Epithelial cell of prostate (primary cell): ENCODE measurements around the gene MTFR1L.
A peak's percentile ranks its signal among the peaks of the same experiment; 100 is the strongest.

Experiments
- DNase-seq: peaks from one replicate; pipeline ENCODE4 v3.0.0-alpha.2; 2011; ENCODE audit warnings: low read depth, low spot score
- H3K27ac ChIP-seq: fragments of 450-650 bp; 2 replicates; pipeline ENCODE4 v1.5.1; 2017; ENCODE audit warnings: mild to moderate bottlenecking

MTFR1L gene

DNA sequence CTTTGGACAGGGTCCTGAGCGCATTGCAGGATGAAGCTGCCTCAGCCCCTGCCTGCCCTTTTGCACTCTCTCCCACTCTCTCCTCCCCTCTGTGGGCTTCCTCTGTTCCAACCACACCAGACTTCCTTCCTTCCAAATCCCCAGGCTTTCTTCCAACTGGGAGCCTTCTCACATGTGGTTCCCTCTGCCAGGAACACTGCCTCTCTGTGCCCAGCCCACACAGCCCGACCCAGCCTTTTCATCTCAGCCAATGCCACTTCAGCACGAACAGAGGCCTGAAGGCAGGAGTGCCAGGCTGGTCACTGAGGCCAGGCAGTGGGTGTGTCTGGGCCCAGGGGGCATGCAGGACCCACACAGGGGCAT lies 13.9 kb upstream of the MTFR1L start:
- H3K27ac ChIP-seq = no peak overlapping the region
- no peak for DNase-seq

DNA sequence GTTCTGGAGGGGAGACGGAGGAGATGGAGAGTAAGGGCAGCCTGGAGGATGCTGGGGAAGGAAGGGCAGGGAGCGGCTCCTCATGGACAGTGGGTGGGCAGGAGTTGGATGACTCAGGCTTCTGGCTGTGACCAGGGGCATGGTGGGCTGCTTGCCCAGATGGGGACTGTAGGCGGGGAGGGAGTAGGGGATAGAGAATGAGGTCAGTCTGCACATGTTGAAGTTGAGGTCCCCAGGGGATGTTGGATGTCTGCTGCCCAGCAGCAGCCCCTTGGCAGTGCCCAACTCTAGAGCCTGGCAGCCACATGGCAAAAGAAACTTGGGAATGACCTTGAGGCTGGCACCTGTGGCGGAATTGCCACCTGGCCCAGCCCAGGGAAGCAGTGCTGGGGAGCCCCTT lies 13.3 kb upstream of the MTFR1L start:
- DNase-seq = no peak
- no peak overlapping the region for H3K27ac ChIP-seq

DNA sequence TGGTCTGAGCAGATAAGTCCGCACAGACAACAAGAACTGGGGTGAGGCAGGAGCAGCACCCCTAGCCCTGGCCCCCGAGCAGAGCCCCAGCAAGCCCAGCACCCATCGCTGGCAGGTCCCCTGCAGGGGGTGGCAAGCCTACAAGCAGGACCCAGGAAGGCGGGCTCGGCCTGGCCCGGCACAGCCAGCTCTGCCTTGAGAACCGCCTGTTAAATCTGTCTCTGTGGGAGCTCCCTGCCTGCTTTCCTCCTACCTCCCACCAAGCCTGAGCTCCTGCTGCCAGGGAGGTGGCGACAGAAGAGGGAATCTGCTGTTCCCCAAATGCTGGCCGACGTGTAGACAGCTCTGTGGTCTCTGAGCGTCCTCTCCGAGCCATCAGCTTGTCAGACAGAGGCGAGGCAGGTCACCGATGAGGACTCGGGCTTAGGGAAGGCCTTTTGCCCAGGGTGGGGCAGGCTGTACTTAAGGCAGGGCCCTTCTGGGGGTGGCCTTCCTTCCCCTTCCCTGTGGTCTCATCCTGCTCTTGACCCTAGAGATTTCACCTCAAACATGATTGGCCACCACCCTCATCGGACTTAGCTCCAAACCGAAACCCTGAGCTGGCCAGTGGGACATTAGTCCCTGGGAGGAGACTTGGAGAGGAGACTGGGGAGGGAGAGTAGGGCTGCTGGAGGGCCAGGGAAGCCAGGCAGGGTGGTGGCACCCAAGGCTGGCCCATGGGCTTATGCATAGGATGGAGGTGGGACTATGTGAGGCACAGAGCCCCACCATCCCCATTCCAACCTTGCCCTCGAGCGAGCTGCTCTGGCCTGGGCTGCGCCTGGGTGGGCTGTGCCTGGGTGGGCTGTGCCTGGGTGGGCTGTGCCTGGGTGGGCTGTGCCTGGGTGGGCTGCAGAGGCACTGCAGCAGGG lies 12.0 kb upstream of the MTFR1L start:
- DNase-seq = no peak
- no peak overlapping the region for H3K27ac ChIP-seq

DNA sequence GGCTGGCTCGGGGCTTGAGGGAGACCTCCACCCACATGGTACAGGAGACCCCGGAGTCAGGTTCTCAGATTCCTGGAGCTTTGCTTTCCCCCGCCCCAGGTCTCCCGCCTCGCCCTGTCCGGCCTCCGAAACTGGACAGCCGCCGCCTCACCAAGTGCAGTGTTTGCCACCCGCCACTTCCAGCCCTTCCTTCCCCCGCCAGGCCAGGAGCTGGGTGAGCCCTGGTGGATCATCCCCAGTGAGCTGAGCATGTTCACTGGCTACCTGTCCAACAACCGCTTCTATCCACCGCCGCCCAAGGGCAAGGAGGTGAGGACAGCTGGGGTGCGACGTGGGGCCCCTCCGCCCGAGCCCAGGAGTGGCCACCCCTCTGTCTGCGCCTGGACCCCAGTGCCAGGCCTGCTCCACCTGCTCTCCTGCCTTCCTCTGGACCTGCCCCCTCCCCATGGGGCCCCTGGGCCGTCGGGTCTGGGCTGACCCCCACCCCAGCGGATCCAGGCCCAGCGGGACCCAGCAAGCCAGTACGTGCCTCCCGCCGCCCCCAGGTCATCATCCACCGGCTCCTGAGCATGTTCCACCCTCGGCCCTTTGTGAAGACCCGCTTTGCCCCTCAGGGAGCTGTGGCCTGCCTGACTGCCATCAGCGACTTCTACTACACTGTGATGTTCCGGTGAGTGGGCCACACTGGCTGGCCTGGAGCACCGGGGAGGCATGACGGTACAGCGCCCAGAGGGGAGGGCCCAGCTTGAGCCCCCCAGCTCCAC lies 11.1 kb upstream of the MTFR1L start:
- H3K27ac ChIP-seq = no peak overlapping the region
- DNase-seq = no peak

DNA sequence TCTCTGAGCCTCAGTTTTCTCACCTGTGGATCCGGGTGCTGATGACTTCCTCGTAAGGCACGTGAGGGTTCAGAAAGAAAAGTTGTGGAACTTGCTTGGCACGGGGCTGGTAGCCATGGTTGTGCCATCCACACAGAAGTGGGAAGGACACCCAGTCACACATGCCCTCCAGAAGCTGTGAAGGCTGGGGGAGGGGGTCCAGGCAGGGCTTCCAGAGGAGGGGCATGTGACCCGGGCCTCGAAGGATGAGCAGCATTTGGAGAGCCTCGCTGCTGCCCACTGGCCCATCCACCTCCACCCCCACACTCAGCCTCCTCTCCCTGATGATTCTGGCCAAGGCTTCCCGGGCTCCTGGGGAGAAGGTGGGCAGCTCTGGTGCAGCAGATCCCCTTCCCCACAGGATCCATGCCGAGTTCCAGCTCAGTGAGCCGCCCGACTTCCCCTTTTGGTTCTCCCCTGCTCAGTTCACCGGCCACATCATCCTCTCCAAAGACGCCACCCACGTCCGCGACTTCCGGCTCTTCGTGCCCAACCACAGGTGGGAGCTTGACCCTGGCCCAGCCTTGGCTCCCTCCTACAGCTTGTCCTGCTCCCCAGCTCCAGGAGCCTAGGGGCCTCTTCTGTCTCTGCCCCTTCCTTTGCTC lies 10.3 kb upstream of the MTFR1L start:
- H3K27ac ChIP-seq = no peak overlapping the region
- no peak for DNase-seq

DNA sequence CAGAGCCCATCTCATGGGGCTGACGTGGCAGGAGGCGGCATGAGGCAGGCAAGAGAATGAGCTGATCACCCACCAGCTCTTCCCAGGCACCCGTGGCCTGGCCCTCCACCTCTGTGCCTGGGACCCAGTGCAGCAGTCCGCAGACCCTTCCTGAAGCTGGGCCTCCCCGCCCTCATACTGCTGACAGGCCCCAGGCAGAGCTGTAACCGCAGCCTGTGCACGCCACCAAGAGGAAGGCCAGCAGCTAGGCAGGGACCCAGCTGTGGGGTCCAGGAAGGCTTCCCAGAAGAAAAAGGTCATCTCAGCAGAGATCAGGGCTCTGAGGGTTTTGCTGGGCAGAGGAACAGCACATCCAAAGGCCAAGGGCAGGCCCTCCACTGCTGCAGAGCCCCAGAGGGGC lies 9.8 kb upstream of the MTFR1L start:
- no peak for DNase-seq
- no peak overlapping the region for H3K27ac ChIP-seq

DNA sequence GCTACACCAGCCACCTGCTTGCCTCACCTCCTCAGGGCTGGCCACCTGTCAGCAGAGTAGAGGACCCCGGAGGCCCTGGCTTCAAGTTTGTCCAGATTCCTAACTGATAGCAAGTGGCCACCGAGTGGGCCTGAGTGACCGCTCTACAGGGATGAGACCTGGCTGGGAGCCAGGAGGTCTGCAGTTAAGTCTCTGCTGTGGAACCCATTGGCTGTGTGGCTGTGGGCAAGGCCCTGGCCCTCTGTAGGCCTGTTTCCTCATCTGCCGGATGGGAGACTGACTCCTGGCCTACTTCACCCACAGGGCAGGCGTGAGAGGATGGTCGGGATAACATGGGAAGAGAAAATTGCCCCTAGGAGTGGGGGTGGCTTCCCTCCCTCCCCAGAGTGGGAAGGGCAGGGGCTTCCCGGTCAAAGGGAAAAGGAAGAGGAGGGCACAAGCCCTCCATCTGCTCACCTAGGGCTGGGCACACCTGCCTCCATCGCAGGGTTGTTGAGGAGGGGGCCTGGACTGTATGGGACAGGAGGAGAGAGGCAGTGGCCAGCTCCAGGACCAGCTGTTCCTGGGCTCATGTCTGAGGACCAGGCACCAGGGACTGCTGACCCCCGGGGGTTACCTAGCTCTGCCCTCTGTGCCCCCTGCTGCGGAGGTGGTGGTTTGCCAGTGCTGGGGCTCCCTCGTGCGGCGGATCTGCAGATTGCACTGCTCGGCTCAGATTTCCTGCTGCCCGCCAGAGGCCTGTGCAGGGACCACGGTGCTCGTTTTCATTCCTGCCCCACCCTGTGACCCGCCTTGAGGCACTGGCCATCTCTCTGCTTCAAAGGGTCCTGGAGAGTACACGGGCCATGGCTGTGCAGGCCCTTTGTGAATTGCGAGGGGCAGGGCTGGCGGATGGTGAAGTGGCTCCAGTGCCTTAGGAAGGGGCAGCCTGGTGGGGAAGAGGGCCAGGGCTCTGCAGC lies 9.1 kb upstream of the MTFR1L start:
- H3K27ac ChIP-seq = no peak overlapping the region
- no peak for DNase-seq

DNA sequence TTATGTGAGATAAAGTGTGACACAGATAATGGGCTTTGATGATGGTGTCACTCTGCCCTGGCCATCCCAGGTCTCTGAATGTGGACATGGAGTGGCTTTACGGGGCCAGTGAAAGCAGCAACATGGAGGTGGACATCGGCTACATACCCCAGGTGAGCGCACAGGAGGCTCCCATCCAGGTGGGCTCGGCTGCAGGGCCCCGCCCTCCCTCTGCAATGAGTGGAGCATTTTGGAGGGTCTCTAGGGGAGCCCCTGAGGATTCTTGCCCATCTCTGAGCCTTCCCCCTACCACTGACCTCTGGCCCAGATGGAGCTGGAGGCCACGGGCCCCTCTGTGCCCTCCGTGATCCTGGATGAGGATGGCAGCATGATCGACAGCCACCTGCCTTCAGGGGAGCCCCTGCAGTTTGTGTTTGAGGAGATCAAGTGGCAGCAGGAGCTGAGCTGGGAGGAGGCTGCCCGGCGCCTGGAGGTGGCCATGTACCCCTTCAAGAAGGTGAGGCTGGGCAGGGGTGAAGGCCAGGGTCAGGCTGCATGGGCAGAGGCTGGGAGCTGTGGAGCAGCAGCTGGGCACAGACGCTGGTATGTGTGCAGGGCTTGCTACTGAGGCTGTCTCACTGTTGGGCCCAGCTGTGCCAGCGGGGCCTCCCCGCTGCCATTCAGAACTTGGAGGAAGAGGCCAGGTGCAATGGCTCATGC lies 8.2 kb upstream of the MTFR1L start:
- no peak for DNase-seq
- no peak overlapping the region for H3K27ac ChIP-seq

DNA sequence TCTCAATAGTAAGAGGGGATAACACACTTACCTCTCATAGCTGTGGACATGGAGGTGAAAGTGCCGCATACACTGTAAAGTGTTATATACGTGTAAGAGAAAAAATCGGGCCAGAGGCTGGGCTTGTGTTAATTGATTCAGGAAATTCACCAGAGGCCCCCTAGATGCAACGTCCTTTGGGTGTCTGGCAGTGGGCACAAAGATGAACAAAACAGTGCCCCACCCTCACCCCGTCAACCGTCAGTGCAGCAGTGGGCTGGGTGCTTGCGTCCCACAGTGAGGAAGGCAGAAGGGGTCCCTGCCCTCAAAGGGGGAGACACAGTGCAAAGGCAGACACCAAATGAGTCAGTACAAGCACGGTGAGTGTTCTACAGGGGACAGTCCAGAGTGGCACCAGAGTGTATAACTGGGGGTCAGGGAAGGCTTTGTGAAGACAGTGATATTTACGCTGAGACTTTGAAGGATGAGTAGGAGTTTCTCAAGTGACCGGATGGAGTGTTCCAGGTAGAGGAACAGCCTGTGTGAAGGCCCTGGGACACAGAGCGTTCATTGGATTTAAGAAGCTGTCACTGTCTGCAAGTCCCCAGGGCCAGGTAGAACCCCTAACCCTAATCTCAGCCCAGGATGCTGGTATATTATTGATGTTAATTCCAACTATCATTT lies 6.6 kb upstream of the MTFR1L start:
- H3K27ac ChIP-seq = no peak overlapping the region
- no peak for DNase-seq

DNA sequence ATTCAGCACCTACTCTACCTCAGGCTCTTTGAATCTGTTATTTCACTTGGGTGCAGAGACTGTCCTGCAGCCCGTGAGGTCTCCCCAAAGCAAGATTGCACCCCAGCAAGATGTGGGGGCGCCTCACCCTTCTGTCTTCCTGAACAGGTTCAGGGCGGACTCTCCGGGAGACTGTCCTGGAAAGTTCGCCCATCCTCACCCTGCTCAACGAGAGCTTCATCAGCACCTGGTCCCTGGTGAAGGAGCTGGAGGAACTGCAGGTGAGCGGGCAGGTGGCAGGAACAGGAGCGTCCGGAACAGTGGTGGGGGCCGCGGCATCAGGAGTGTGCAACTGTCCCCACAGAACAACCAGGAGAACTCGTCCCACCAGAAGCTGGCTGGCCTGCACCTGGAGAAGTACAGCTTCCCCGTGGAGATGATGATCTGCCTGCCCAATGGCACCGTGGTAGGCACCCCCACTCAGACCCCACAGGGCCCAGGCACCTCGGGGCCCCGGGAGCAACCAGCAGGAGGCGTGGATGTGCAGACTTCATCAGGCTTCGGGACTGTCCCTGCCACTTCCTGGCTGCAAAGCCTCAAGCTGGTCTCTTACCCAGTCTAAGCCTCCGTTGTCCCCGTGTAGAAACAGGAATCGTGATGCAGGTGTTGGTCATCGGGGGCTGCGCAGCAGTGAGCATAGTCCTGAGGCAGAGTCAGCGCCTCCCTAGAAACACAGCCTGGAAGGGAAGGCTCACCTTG lies 5.9 kb upstream of the MTFR1L start:
- no peak for DNase-seq
- H3K27ac ChIP-seq = no peak overlapping the region

DNA sequence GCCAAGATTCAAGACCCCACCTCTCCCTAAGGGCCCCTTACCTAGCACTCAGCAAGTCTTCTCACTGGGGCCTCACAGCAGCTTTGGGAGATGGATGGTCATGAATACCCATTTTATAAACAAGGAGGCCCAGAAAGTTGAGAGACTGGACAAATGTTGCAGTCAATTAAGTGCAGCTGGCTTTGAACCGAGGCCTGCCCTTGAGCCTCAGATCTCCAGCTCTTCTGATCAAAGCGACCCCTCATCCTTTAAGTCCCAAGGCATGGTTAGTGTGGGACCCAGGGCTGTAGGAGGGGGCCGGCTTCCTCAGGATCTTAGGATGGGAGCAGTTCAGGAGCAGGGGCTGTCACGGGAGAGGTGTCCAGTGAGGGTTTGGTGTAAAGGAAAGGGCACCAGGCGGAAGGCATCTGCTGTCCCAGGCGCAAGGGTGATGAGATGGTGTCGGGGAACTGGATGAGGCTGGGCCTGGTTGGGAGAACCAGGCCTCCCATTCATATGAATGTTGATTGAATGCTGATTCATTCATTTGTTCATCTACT lies 5.1 kb upstream of the MTFR1L start:
- DNase-seq = no peak
- no peak overlapping the region for H3K27ac ChIP-seq

DNA sequence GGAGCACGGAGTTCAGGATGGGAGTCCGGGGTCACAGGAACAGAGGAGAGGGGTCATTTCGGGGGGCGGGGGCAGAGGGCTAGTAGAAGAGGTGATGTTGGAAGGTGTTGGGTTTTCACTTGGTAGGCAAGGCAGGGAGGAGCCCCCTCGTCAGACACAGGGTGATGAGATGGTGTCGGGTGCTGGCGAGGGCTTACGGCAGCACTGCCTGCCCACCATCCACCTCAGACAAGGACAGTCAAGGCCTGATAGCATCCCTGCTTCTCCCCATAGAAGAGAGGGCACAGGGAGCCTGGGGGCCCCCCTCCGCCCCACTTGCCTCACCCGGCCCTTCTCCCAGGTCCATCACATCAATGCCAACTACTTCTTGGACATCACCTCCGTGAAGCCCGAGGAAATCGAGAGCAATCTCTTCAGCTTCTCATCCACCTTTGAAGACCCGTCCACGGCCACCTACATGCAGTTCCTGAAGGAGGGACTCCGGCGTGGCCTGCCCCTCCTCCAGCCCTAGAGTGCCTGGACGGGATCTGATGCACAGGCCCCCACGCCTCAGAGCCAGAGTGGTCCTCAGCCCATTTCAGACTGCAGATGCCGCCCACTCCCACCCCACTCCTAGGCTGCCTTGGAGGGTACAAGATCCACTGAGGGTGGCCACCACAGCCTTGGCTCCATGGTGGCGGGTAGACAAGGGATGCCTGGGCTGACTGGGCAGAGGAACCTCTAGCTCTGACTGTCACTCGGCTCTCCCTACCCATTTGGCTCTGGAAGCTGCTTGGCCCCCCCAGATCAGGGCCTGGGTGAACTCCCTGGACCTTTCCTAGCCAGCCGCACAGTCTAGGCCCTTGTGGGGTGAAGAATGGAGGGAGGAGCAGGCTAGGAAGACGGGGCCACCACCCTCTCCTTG lies 4.3 kb upstream of the MTFR1L start:
- no peak overlapping the region for H3K27ac ChIP-seq
- no peak for DNase-seq

DNA sequence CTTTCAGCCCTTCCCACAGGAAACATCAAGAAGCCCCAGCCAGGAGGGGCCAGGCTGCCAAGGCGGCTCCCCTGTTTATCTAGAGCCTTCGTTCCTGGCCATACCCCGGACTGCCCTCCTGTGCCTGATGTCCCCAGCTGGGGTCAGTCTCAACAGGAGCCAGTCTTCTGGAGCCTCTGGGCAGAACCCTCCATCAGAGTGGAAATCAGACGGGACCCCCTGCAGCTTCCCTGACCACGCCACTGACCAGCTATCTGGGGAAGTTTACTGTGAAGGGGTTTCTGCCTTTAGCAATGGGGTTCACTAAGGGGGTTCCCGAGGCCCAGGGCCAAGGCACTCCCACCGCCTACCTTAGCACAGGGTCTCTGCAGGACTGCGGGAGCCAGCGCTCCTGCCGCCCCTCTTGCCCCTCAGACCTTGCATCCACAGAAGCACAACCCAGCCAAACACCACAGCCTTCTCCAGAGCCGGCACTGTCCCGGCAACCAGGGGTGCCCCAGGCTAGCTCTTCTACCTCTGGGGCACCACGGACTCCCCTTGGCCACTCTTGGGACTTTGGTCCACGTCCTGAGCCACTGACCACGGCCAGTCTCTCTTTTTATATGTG lies 3.5 kb upstream of the MTFR1L start:
- no peak overlapping the region for H3K27ac ChIP-seq
- no peak for DNase-seq

DNA sequence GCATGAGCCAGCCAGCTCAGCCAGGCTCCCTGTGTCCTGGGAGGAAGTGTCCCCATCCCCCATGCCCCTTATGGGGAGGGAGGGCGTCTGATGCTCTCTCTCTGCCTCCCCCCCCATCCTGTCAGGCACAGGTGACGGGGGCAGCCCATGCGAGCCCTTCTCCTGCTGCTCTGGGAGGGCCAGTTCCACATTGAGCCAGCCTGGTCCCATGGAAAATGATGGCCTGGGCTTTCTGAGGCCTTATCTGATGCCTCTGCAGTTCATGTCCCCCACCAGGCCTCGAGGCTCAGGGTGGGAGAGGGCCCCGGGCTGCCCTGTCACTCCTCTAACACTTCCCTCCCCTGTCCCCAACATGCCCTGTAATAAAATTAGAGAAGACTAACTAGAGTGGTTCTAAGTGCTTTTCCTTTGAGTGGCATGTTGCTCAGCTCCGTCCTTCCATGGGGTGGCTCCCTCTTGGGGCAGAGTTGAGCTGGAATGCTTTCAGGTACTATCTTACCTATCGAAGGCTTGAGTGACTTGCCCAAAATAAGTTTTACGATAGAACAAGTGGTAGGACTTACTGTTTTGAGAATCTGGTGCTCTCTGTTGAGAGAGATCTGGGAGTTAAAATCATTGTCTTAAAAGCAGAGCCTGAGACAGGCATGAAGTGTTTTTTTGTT lies 1.8 kb upstream of the MTFR1L start:
- H3K27ac ChIP-seq = peak overlapping the region; percentile 90
- DNase-seq = no peak

DNA sequence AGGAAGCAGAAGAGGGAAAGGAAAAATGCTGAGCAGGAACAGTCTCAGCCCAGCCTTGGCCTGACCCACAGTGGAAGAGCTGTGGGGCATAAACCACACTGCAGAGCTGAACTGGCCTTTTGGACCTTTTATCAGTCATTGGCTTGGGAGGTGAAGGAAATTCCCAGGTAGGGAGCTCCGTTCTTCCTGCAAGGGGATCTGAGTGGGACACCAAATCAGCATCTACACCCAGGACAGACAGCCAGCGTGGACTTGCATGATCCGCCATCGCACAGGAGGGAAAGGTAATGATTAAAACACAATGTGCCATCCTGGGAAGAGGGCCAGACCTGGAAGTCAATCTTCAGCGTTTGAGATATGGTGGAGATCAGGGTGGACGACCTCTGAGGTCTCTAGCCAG lies 1.2 kb upstream of the MTFR1L start:
- peak overlapping the region; percentile 90 for H3K27ac ChIP-seq
- no peak for DNase-seq
